Loucy (cell line): Measurements from ENCODE around the gene BMS1.
"Not testable (repeated sequence)": the region's sequence is repeated elsewhere in the genome, so short reads cannot be mapped to it uniquely, and the experiment has no call there.

Experiments used
- H2AFZ ChIP-seq: fragments of 200-600 bp; sonication (generic); 2 replicates; pipeline ENCODE4 v1.6.0; 2016; ENCODE audit warnings: antibody characterized with exemption, mild to moderate bottlenecking, low read length, moderate library complexity
- H3F3A ChIP-seq: fragments of 200-600 bp; 2 replicates; pipeline ENCODE4 v1.6.0; 2016; ENCODE audit warnings: antibody characterized with exemption, low read depth, mild to moderate bottlenecking
- H3K27me3 ChIP-seq: fragments of 200-600 bp; sonication (generic); 2 replicates; pipeline ENCODE4 v1.6.1; 2014; ENCODE audit warnings: low read length, mild to moderate bottlenecking; ENCODE audit not compliant: insufficient read depth, poor library complexity, severe bottlenecking
- H3K36me3 ChIP-seq: fragments of 200-600 bp; sonication (generic); 2 replicates; pipeline ENCODE4 v1.6.1; 2016; ENCODE audit warnings: low read length; ENCODE audit not compliant: insufficient read depth
- H3K4me1 ChIP-seq: fragments of 200-600 bp; sonication (generic); 2 replicates; pipeline ENCODE4 v1.5.1; 2014; ENCODE audit warnings: low read length, mild to moderate bottlenecking; ENCODE audit not compliant: insufficient read depth, poor library complexity, severe bottlenecking
- H3K4me2 ChIP-seq: fragments of 200-600 bp; sonication (generic); 2 replicates; pipeline ENCODE4 v1.6.0; 2014; ENCODE audit warnings: antibody characterized with exemption, low read length, low read depth, mild to moderate bottlenecking; ENCODE audit not compliant: poor library complexity, severe bottlenecking
- H3K4me3 ChIP-seq: fragments of 200-600 bp; sonication (generic); 2 replicates; pipeline ENCODE4 v1.5.1; 2014; ENCODE audit warnings: low read length, mild to moderate bottlenecking, mixed read lengths; ENCODE audit not compliant: poor library complexity, severe bottlenecking
- H3K79me2 ChIP-seq: fragments of 200-600 bp; sonication (generic); 2 replicates; pipeline ENCODE4 v1.6.1; 2014; ENCODE audit warnings: low read length; ENCODE audit not compliant: insufficient read depth
- H3K9ac ChIP-seq: fragments of 200-600 bp; sonication (generic); 2 replicates; pipeline ENCODE4 v1.6.0; 2014; ENCODE audit warnings: mild to moderate bottlenecking, low read depth, low read length, moderate library complexity; ENCODE audit not compliant: poor library complexity, severe bottlenecking
- H3K9me2 ChIP-seq: fragments of 200-600 bp; sonication (generic); replicated peaks from 2 replicates; pipeline ENCODE4 v1.6.1; 2016; ENCODE audit warnings: low read depth, low read length, mixed read lengths
- H3K9me3 ChIP-seq: fragments of 200-600 bp; sonication (generic); 2 replicates; pipeline ENCODE4 v1.6.1; 2014; ENCODE audit warnings: mild to moderate bottlenecking, antibody characterized with exemption, low read length, low read depth; ENCODE audit not compliant: insufficient read depth
- H4K20me1 ChIP-seq: fragments of 200-600 bp; sonication (generic); 2 replicates; pipeline ENCODE4 v1.6.0; 2014; ENCODE audit warnings: antibody characterized with exemption, low read length, mild to moderate bottlenecking; ENCODE audit not compliant: insufficient read depth, poor library complexity, severe bottlenecking
- CTCF ChIP-seq: fragments of 200-600 bp; sonication (generic); conservative IDR thresholded peaks from 2 replicates; pipeline ENCODE4 v1.5.1; 2014; ENCODE audit warnings: mild to moderate bottlenecking, antibody characterized with exemption, low read length
- EZH2phosphoT487 ChIP-seq: fragments of 200-600 bp; IDR thresholded peaks from 2 replicates; pipeline ENCODE4 v1.6.1; 2018; ENCODE audit warnings: antibody characterized with exemption, mild to moderate bottlenecking, moderate library complexity, borderline replicate concordance

The BMS1 gene

GRCh38 chr10:42868530-42868929 lies 85.9 kb downstream of the BMS1 start:
- TF ChIP-seq EZH2phosphoT487 (no peak), CTCF (no peak)

GRCh38 chr10:42869977-42870350 lies 87.4 kb downstream of the BMS1 start:
- Histone ChIP-seq H3K27me3 (no peaks in the 10 kb centered on the region), H3K36me3 (no peaks in the 10 kb centered on the region), H3K4me2 (no peak overlapping the region), H4K20me1 (no peaks in the 10 kb centered on the region), H3K9ac (no peak overlapping the region), H3K9me3 (no peaks in the 10 kb centered on the region), H3K4me1 (no peaks in the 10 kb centered on the region), H3K9me2 (no peaks in the 10 kb centered on the region), H3F3A (no peaks in the 10 kb centered on the region), H3K4me3 (no peak overlapping the region), H3K79me2 (no peaks in the 10 kb centered on the region), H2AFZ (no peak overlapping the region)
- TF ChIP-seq CTCF (no peak), EZH2phosphoT487 (no peak)

More at GRCh38 chr10:42868530-42868929, 85.9 kb downstream of the BMS1 start:
- H3K9me3 ChIP-seq, result no peaks in the 10 kb centered on the region
- H3K27me3 ChIP-seq, result no peaks in the 10 kb centered on the region
- H4K20me1 ChIP-seq, result no peaks in the 10 kb centered on the region
- no peak overlapping the region for H3K4me3 ChIP-seq
- no peaks in the 10 kb centered on the region for H3K36me3 ChIP-seq
- no peaks in the 10 kb centered on the region for H3K9me2 ChIP-seq
- no peak overlapping the region for H3K9ac ChIP-seq
- no peaks in the 10 kb centered on the region for H3K79me2 ChIP-seq
- H3K4me1 ChIP-seq, result no peaks in the 10 kb centered on the region
- H3K4me2 ChIP-seq, result no peak overlapping the region
- H3F3A ChIP-seq, result no peaks in the 10 kb centered on the region
- H2AFZ ChIP-seq, result no peak overlapping the region

- H3K4me2 ChIP-seq, H3K9me3 ChIP-seq: not testable (repeated sequence)
Observed at GRCh38 chr10:42871138-42871641, 88.6 kb downstream of the BMS1 start.

GRCh38 chr10:42871823-42872222 lies 89.2 kb downstream of the BMS1 start:
- no peak overlapping the region for H2AFZ ChIP-seq
- no peaks in the 10 kb centered on the region for H3F3A ChIP-seq
- H3K9me3 ChIP-seq, result no peaks in the 10 kb centered on the region; the same call in 1 of the 2 replicates
- no peaks in the 10 kb centered on the region for H3K4me1 ChIP-seq
- H4K20me1 ChIP-seq, result no peaks in the 10 kb centered on the region
- H3K36me3 ChIP-seq, result no peaks in the 10 kb centered on the region
- H3K79me2 ChIP-seq, result no peaks in the 10 kb centered on the region
- H3K9ac ChIP-seq, result no peak overlapping the region
- no peaks in the 10 kb centered on the region for H3K27me3 ChIP-seq
- no peak overlapping the region for H3K4me2 ChIP-seq
- H3K4me3 ChIP-seq, result no peak overlapping the region
- H3K9me2 ChIP-seq, result no peaks in the 10 kb centered on the region
- TF ChIP-seq CTCF (no peak), EZH2phosphoT487 (no peak)

More at GRCh38 chr10:42871138-42871641, 88.6 kb downstream of the BMS1 start:
- not testable (repeated sequence) for H3K4me3 ChIP-seq, H3F3A ChIP-seq, H3K79me2 ChIP-seq, H3K27me3 ChIP-seq, H3K9ac ChIP-seq, H3K36me3 ChIP-seq, H3K4me1 ChIP-seq, H2AFZ ChIP-seq, H4K20me1 ChIP-seq, H3K9me2 ChIP-seq
